Astrocyte (in vitro differentiated cells and primary cell): ENCODE measurements around the gene ACVRL1. TPM values are rescaled to one million over a fixed set of nuclear protein-coding genes. Genes with fewer than 3 reads are reported as not detected.

Experiments
- DNase-seq: peaks from one replicate; pipeline ENCODE4 v3.0.0-alpha.2; 2010; ENCODE audit warnings: low read depth
- FAIRE-seq: peaks from 2 replicates; lab custom pipeline; 2011; peaks lifted over from hg19 to GRCh38; lab: Jason Lieb, UNC
- H2AFZ ChIP-seq: 2 replicates; pipeline ENCODE4 v1.6.0; 2012; ENCODE audit warnings: low read depth, low read length, inconsistent platforms
- H3K27ac ChIP-seq: 2 replicates; pipeline ENCODE4 v1.5.1; 2011; ENCODE audit warnings: low read depth, low read length, inconsistent platforms
- H3K27me3 ChIP-seq: 2 replicates; pipeline ENCODE4 v1.6.0; 2011; ENCODE audit warnings: low read length, inconsistent platforms; ENCODE audit not compliant: insufficient read depth
- H3K36me3 ChIP-seq: 2 replicates; pipeline ENCODE4 v1.5.1; 2011; ENCODE audit warnings: low read length, inconsistent platforms; ENCODE audit not compliant: insufficient read depth
- H3K4me1 ChIP-seq: 2 replicates; pipeline ENCODE4 v1.5.1; 2011; ENCODE audit warnings: low read length, inconsistent platforms; ENCODE audit not compliant: insufficient read depth
- H3K4me2 ChIP-seq: 2 replicates; pipeline ENCODE4 v1.6.0; 2012; ENCODE audit warnings: low read length, inconsistent platforms
- H3K4me3 ChIP-seq: 2 replicates; pipeline ENCODE4 v1.5.1; 2011; ENCODE audit warnings: low read depth, mild to moderate bottlenecking, low read length, inconsistent platforms; ENCODE audit not compliant: insufficient read depth
- H3K79me2 ChIP-seq: 2 replicates; pipeline ENCODE4 v1.6.0; 2012; ENCODE audit warnings: mild to moderate bottlenecking, low read length, inconsistent platforms; ENCODE audit not compliant: insufficient read depth
- H3K9ac ChIP-seq: 2 replicates; pipeline ENCODE4 v1.6.0; 2012; ENCODE audit warnings: mild to moderate bottlenecking, low read length, inconsistent platforms
- H3K9me3 ChIP-seq: 2 replicates; pipeline ENCODE4 v1.5.1; 2012; ENCODE audit warnings: low read depth, mild to moderate bottlenecking, low read length, inconsistent platforms; ENCODE audit not compliant: insufficient read depth
- H4K20me1 ChIP-seq: 2 replicates; pipeline ENCODE4 v1.6.0; 2012; ENCODE audit warnings: low read length, inconsistent platforms; ENCODE audit not compliant: insufficient read depth
- H3K27ac Mint-ChIP-seq: one replicate; pipeline ENCODE4 v1.8.0; 2021; ENCODE audit warnings: mild to moderate bottlenecking, mixed read lengths; ENCODE audit not compliant: unreplicated experiment
- H3K27me3 Mint-ChIP-seq: one replicate; pipeline ENCODE4 v1.8.0; 2021; ENCODE audit warnings: low read depth, mixed read lengths; ENCODE audit not compliant: unreplicated experiment
- H3K36me3 Mint-ChIP-seq: one replicate; pipeline ENCODE4 v1.8.0; 2021; ENCODE audit warnings: low read depth, mixed read lengths; ENCODE audit not compliant: unreplicated experiment
- H3K4me1 Mint-ChIP-seq: one replicate; pipeline ENCODE4 v1.8.0; 2021; ENCODE audit warnings: low read depth, mixed read lengths; ENCODE audit not compliant: unreplicated experiment
- H3K4me3 Mint-ChIP-seq: one replicate; pipeline ENCODE4 v1.8.0; 2021; ENCODE audit warnings: mild to moderate bottlenecking, moderate library complexity, mixed read lengths; ENCODE audit not compliant: unreplicated experiment
- H3K9me3 Mint-ChIP-seq: one replicate; pipeline ENCODE4 v1.8.0; 2021; ENCODE audit warnings: mild to moderate bottlenecking, mixed read lengths; ENCODE audit not compliant: unreplicated experiment
- EZH2 ChIP-seq: IDR thresholded peaks from 2 replicates; pipeline ENCODE4 v1.6.1; 2012; ENCODE audit warnings: mild to moderate bottlenecking, low read length, inconsistent platforms; ENCODE audit not compliant: insufficient read depth
- total RNA-seq: library from RNA; stranded (reverse); gene quantifications from 2 replicates; pipeline ENCODE4 v1.2.1, GENCODE V29; 2021
- TF ChIP-seq, protein P1 (sequence below): IDR thresholded peaks from 2 replicates; pipeline ENCODE4 v1.5.1; 2011; ENCODE audit warnings: low read depth, mild to moderate bottlenecking, inconsistent platforms, low read length, moderate library complexity; ENCODE audit not compliant: insufficient read depth

Gene ACVRL1
- total RNA-seq, 1 donor from 2014 or later, result 0.95 TPM

DNA sequence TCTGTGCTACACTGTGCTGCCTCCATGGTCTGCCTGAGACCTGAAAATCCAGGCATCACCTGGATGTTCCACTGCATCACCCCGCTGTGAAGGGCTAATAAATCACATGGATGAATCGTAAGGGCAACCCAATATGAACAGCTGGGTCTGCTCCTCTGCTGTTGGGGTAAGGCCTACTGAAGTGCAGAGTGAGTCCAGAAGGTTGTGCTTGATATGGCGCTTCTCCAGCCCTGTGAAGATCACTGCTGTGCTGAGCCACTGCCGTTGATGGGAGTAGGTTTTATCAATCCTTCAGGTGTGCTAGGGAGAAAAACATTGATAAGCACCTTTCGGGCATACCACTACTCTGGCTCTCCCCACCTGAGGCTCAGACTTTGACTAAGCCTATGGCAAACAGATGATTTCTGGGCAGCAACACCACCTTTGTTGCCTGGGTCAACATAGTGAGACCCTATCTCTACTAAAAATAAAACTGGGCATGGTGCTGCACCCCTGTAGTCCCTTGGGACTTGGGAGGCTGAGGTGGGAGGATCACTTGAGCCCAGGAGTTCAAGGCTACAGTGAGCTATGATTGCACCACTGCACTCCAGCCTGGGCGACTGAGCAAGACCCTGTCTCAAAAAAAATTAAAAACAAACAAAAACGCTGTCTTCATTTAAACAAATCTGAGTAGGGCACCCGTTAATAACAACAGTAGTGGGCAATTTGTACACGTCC is 1.7 kb downstream of the ACVRL1 start:
- H3K9me3 ChIP-seq, result no peaks in the 10 kb centered on the region
- H3K36me3 Mint-ChIP-seq, result no peaks in the 10 kb centered on the region
- H3K4me2 ChIP-seq, result no peak overlapping the region
- no peak overlapping the region for H3K27ac Mint-ChIP-seq
- no peaks in the 10 kb centered on the region for H3K27me3 ChIP-seq
- H3K27me3 Mint-ChIP-seq, result peaks cover 53% of the 10 kb centered on the region
- H2AFZ ChIP-seq, result no peak overlapping the region
- H4K20me1 ChIP-seq, result no peaks in the 10 kb centered on the region
- no peak overlapping the region for H3K4me3 Mint-ChIP-seq
- no peak overlapping the region for H3K27ac ChIP-seq
- DNase-seq, result no peak
- no peaks in the 10 kb centered on the region for H3K79me2 ChIP-seq
- H3K36me3 ChIP-seq, result no peaks in the 10 kb centered on the region
- no peak overlapping the region for H3K4me3 ChIP-seq
- peaks cover 2% of the 10 kb centered on the region for H3K9me3 Mint-ChIP-seq
- TF ChIP-seq, protein P1, sequence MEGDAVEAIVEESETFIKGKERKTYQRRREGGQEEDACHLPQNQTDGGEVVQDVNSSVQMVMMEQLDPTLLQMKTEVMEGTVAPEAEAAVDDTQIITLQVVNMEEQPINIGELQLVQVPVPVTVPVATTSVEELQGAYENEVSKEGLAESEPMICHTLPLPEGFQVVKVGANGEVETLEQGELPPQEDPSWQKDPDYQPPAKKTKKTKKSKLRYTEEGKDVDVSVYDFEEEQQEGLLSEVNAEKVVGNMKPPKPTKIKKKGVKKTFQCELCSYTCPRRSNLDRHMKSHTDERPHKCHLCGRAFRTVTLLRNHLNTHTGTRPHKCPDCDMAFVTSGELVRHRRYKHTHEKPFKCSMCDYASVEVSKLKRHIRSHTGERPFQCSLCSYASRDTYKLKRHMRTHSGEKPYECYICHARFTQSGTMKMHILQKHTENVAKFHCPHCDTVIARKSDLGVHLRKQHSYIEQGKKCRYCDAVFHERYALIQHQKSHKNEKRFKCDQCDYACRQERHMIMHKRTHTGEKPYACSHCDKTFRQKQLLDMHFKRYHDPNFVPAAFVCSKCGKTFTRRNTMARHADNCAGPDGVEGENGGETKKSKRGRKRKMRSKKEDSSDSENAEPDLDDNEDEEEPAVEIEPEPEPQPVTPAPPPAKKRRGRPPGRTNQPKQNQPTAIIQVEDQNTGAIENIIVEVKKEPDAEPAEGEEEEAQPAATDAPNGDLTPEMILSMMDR, result no peak
- no peak for TF ChIP-seq EZH2
- H3K9ac ChIP-seq, result no peak overlapping the region
- FAIRE-seq, result no peak
- peaks cover 15% of the 10 kb centered on the region for H3K4me1 Mint-ChIP-seq
- H3K4me1 ChIP-seq, result peaks cover 5% of the 10 kb centered on the region

DNA sequence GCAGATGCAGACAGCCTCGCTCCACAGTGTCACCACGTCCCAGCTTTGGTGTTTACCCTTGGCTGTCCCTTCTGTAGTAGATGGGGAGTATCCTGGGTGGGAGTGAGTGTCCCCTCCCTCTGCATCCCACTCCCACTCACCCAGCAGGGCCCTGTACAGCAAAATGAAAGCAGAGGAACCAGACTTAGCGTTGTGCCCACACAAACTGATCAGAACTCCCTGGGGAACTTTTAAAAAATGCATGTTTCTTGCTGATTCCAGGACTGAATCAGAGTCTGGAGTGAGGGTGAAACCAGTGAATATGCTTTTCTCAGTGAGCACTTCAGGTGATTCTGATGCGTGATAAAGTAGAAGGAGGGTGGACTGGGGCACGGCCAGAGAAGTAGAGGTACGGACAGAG is 2.9 kb downstream of the ACVRL1 start:
- Mint-ChIP-seq H3K4me1 (peaks cover 15% of the 10 kb centered on the region), H3K27ac (no peak overlapping the region), H3K27me3 (peaks cover 54% of the 10 kb centered on the region), H3K9me3 (peaks cover 2% of the 10 kb centered on the region), H3K4me3 (no peak overlapping the region), H3K36me3 (no peaks in the 10 kb centered on the region)
- Histone ChIP-seq H3K9me3 (no peaks in the 10 kb centered on the region), H3K4me1 (peaks cover 5% of the 10 kb centered on the region), H3K4me2 (no peak overlapping the region), H3K27me3 (no peaks in the 10 kb centered on the region), H3K36me3 (no peaks in the 10 kb centered on the region), H4K20me1 (no peaks in the 10 kb centered on the region), H3K27ac (no peak overlapping the region), H2AFZ (no peak overlapping the region), H3K79me2 (no peaks in the 10 kb centered on the region), H3K9ac (no peak overlapping the region), H3K4me3 (no peak overlapping the region)
- DNase-seq, result no peak
- no peak for FAIRE-seq
- no peak for TF ChIP-seq EZH2
- TF ChIP-seq, protein P1, result no peak

DNA sequence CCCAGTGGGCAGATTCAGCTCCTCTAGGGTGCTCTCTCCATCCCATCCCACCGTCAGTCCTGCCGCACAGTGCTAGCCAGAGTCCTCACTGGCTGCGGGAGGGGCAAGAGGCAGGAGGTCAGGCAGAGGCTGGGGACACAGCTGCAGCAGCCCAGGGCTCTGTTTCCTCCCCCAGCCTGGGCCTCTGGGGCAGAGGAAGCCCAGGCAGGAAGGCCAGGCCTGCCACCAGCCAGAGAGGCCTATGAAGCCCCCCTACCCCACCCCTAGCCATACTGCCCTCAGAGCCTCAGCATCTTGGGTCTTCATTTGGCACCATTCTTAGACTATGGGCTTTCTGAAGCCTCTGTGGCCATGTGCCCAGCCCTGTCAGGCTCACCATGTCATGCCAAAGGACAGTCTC is 3.4 kb downstream of the ACVRL1 start:
- H3K4me1 ChIP-seq, result peaks cover 5% of the 10 kb centered on the region
- H3K4me1 Mint-ChIP-seq, result peaks cover 12% of the 10 kb centered on the region

More for the DNA sequence above, 3.4 kb downstream of the ACVRL1 start:
- H3K9me3 ChIP-seq, result no peaks in the 10 kb centered on the region
- no peak overlapping the region for H3K4me3 ChIP-seq
- DNase-seq, result no peak
- no peaks in the 10 kb centered on the region for H3K36me3 ChIP-seq
- Mint-ChIP-seq H3K9me3 (peaks cover 2% of the 10 kb centered on the region), H3K27me3 (peaks cover 53% of the 10 kb centered on the region), H3K27ac (no peak overlapping the region), H3K4me3 (no peak overlapping the region), H3K36me3 (no peaks in the 10 kb centered on the region)
- no peak for FAIRE-seq
- TF ChIP-seq EZH2, result no peak
- TF ChIP-seq, protein P1, result no peak
- no peaks in the 10 kb centered on the region for H3K27me3 ChIP-seq
- no peak overlapping the region for H3K9ac ChIP-seq
- H4K20me1 ChIP-seq, result no peaks in the 10 kb centered on the region
- no peak overlapping the region for H3K27ac ChIP-seq
- H3K4me2 ChIP-seq, result no peak overlapping the region
- no peaks in the 10 kb centered on the region for H3K79me2 ChIP-seq
- no peak overlapping the region for H2AFZ ChIP-seq
